ENCODE measurements around the gene KDM4C.

The KDM4C gene

DNA sequence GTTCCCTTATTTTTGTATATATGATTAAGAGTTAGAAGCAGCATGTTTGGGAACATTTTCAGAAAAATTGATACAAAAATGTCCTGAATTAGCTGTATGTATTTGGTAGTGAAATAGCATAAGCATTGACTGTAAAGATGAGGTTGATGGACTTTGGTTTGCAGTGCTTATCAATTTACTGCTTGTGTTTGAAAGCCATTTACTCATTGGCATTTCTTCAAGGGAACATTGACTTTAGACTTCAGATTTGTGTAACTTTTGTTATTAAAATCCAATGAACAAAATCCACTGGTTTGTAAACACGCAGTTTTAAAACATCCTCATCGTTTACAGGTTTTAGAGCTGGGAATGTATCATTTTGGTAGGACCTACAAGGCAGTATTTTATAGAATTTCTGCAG lies 61.3 kb downstream of the KDM4C start:
- Histone ChIP-seq H3K4me1 (ENCODE audit: control insufficient read depth in 2 of 2, insufficient read depth in 2 of 2, low read length in 2 of 2) (peaks cover 0 to 22% of the 10 kb centered on the region in 2 donors), H3K36me3 (ENCODE audit: control insufficient read depth in 2 of 2, insufficient read depth in 2 of 2, low read length in 2 of 2) (peaks cover 10 to 13% of the 10 kb centered on the region in 2 donors), H3K27me3 (ENCODE audit: control insufficient read depth in 2 of 2, insufficient read depth in 2 of 2, low read length in 2 of 2) (no peaks in the 10 kb centered on the region), H3K9me3 (ENCODE audit: control insufficient read depth in 2 of 2, low read length in 2 of 2) (no peaks in the 10 kb centered on the region), H3K27ac (ENCODE audit: low read depth in 2 of 2, low read length in 2 of 2) (no peak overlapping the region), H3K9ac (ENCODE audit: low read depth in 1 of 2, low read length in 2 of 2) (no peak overlapping the region), H3K4me3 (ENCODE audit: low read length in 2 of 2) (no peak overlapping the region)

DNA sequence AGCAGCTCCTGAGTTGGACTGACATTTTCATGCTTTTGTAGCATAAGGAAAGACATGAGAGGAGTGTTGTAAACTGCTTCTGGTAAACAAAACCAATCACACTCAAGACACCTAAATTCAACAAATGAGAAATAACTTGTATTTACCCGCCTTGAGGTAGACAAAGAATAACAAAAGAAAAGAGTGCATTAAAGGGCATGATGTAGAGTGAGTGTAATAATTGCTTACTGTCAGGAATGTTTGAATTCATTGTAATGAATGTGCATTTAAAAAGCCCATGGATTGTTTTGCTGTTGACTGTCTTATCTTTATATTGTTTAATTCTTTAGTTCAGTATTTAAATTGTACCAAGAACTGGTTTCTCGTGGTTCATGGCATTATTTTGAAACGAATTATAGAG lies 61.8 kb downstream of the KDM4C start:
- H3K27ac ChIP-seq (ENCODE audit: low read depth in 2 of 2, low read length in 2 of 2): no peak overlapping the region
- H3K4me3 ChIP-seq (ENCODE audit: low read length in 2 of 2): no peak overlapping the region
- H3K9ac ChIP-seq (ENCODE audit: low read depth in 1 of 2, low read length in 2 of 2): no peak overlapping the region
- no peaks in the 10 kb centered on the region for H3K27me3 ChIP-seq (ENCODE audit: control insufficient read depth in 2 of 2, insufficient read depth in 2 of 2, low read length in 2 of 2)
- H3K9me3 ChIP-seq (ENCODE audit: control insufficient read depth in 2 of 2, low read length in 2 of 2): no peaks in the 10 kb centered on the region
- peaks cover 0 to 22% of the 10 kb centered on the region in 2 donors for H3K4me1 ChIP-seq (ENCODE audit: control insufficient read depth in 2 of 2, insufficient read depth in 2 of 2, low read length in 2 of 2)
- H3K36me3 ChIP-seq (ENCODE audit: control insufficient read depth in 2 of 2, insufficient read depth in 2 of 2, low read length in 2 of 2): peaks cover 10 to 13% of the 10 kb centered on the region in 2 donors

DNA sequence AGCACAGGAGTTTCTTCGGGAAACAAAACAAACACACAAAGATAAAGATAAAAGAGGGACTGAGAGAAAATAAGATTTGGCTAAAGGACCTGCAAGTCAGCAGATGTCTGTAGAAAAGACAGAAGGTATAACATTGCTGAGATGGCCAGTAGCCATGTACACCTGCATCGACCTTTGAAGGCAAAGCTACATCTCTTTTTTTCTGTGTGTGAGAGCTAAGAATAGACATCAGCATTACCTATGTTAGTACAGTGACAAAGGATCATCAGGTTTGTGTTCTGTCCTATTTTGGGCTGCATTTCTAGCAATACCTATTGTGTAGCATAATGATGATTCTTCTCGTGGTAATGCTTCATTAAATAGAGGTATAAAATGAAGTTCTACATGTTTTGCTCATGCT lies 64.9 kb downstream of the KDM4C start:
- peaks cover 8 to 13% of the 10 kb centered on the region in 2 donors for H3K36me3 ChIP-seq (ENCODE audit: control insufficient read depth in 2 of 2, insufficient read depth in 2 of 2, low read length in 2 of 2)
- no peak overlapping the region for H3K9ac ChIP-seq (ENCODE audit: low read depth in 1 of 2, low read length in 2 of 2)

DNA sequence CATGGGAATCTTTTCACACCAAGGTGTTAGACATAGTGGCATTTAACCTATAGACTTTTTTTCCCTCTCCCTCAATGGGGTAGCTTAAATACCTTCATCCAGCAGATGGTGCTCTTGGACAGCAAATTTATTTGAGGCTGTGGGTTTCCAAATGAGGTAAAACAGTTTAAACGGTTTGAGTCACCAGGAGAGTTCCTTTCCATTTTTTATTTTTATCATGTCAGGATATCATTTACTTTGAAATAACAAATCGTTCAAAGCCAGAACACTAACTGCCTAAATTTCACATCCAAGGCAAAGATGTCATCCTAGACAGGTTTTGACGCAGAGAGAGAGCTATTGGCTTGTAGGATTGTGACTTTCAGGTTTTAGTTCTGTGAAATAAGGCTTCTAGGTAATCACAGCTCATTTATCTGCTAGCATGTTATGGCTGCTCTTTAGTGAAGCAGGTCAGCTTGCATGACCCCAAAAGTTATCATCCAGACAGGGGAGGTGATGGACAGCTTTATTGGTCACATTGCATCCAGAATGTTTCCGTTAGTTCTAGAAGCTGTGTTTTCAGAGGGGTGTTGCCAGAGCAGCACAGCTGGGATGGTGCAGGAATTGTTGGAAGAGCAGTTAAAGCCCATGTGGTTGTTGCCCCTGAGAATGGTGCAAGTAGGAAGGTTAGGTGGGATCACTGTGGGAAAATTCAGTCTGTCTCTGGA lies 69.8 kb downstream of the KDM4C start:
- H3K9me3 ChIP-seq (ENCODE audit: control insufficient read depth in 2 of 2, low read length in 2 of 2): no peaks in the 10 kb centered on the region
- no peaks in the 10 kb centered on the region for H3K4me1 ChIP-seq (ENCODE audit: control insufficient read depth in 2 of 2, insufficient read depth in 2 of 2, low read length in 2 of 2)
- H3K27ac ChIP-seq (ENCODE audit: low read depth in 2 of 2, low read length in 2 of 2): no peak overlapping the region
- peaks cover 13 to 17% of the 10 kb centered on the region in 2 donors for H3K36me3 ChIP-seq (ENCODE audit: control insufficient read depth in 2 of 2, insufficient read depth in 2 of 2, low read length in 2 of 2)
- H3K9ac ChIP-seq (ENCODE audit: low read depth in 1 of 2, low read length in 2 of 2): no peak overlapping the region
- H3K27me3 ChIP-seq (ENCODE audit: control insufficient read depth in 2 of 2, insufficient read depth in 2 of 2, low read length in 2 of 2): no peaks in the 10 kb centered on the region
- H3K4me3 ChIP-seq (ENCODE audit: low read length in 2 of 2): no peak overlapping the region

More for the DNA sequence above, 64.9 kb downstream of the KDM4C start:
- Histone ChIP-seq H3K4me3 (ENCODE audit: low read length in 2 of 2) (no peak overlapping the region), H3K27ac (ENCODE audit: low read depth in 2 of 2, low read length in 2 of 2) (no peak overlapping the region), H3K27me3 (ENCODE audit: control insufficient read depth in 2 of 2, insufficient read depth in 2 of 2, low read length in 2 of 2) (no peaks in the 10 kb centered on the region), H3K4me1 (ENCODE audit: control insufficient read depth in 2 of 2, insufficient read depth in 2 of 2, low read length in 2 of 2) (peaks cover 0 to 20% of the 10 kb centered on the region in 2 donors), H3K9me3 (ENCODE audit: control insufficient read depth in 2 of 2, low read length in 2 of 2) (no peaks in the 10 kb centered on the region)

DNA sequence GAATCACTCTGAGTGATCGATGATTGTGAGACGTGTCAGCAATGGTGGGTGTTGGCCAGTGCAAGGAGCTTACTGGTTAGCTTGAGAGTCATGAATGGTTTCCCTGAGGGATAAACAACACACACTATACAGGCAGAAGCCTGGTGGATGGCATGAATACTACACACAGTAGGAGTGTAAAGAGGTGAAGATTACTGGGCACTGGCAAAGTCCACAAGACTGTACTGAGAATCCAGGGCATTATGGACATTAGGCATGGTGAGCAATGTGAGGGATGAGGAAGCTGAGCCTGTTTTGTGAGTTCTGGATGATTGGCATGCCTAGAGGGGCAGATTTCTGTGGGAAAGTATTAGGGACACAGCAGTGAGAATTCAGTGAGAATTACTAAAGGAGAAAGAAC lies 71.3 kb downstream of the KDM4C start:
- H3K36me3 ChIP-seq (ENCODE audit: control insufficient read depth in 2 of 2, insufficient read depth in 2 of 2, low read length in 2 of 2): peaks cover 5 to 9% of the 10 kb centered on the region in 2 donors
- H3K9ac ChIP-seq (ENCODE audit: low read depth in 1 of 2, low read length in 2 of 2): no peak overlapping the region
- no peaks in the 10 kb centered on the region for H3K9me3 ChIP-seq (ENCODE audit: control insufficient read depth in 2 of 2, low read length in 2 of 2)
- no peaks in the 10 kb centered on the region for H3K4me1 ChIP-seq (ENCODE audit: control insufficient read depth in 2 of 2, insufficient read depth in 2 of 2, low read length in 2 of 2)
- H3K27me3 ChIP-seq (ENCODE audit: control insufficient read depth in 2 of 2, insufficient read depth in 2 of 2, low read length in 2 of 2): no peaks in the 10 kb centered on the region
- no peak overlapping the region for H3K27ac ChIP-seq (ENCODE audit: low read depth in 2 of 2, low read length in 2 of 2)
- no peak overlapping the region for H3K4me3 ChIP-seq (ENCODE audit: low read length in 2 of 2)

DNA sequence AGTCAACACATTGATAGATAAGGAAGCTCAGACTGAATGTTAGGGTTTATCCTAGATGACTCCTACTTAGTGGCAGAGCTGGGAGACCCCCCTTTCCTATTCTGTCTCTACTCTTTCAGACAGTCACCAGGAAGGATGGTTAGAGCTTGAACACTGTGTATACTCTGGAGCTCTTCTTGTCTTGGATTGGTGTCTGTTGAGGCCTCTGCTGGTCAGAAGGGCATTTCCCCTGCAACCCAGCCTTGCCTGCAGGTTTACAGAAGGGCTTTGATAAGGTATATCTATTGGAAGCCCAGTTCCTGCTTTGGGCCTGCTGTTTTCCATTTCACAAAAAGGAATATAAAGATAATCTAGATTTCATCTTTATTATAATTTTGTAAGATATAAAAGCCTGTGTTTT lies 71.8 kb downstream of the KDM4C start:
- H3K27me3 ChIP-seq (ENCODE audit: control insufficient read depth in 2 of 2, insufficient read depth in 2 of 2, low read length in 2 of 2): no peaks in the 10 kb centered on the region
- no peaks in the 10 kb centered on the region for H3K4me1 ChIP-seq (ENCODE audit: control insufficient read depth in 2 of 2, insufficient read depth in 2 of 2, low read length in 2 of 2)
- H3K36me3 ChIP-seq (ENCODE audit: control insufficient read depth in 2 of 2, insufficient read depth in 2 of 2, low read length in 2 of 2): peaks cover 7 to 13% of the 10 kb centered on the region in 2 donors
- no peak overlapping the region for H3K9ac ChIP-seq (ENCODE audit: low read depth in 1 of 2, low read length in 2 of 2)
- no peak overlapping the region for H3K27ac ChIP-seq (ENCODE audit: low read depth in 2 of 2, low read length in 2 of 2)
- no peak overlapping the region for H3K4me3 ChIP-seq (ENCODE audit: low read length in 2 of 2)
- no peaks in the 10 kb centered on the region for H3K9me3 ChIP-seq (ENCODE audit: control insufficient read depth in 2 of 2, low read length in 2 of 2)

DNA sequence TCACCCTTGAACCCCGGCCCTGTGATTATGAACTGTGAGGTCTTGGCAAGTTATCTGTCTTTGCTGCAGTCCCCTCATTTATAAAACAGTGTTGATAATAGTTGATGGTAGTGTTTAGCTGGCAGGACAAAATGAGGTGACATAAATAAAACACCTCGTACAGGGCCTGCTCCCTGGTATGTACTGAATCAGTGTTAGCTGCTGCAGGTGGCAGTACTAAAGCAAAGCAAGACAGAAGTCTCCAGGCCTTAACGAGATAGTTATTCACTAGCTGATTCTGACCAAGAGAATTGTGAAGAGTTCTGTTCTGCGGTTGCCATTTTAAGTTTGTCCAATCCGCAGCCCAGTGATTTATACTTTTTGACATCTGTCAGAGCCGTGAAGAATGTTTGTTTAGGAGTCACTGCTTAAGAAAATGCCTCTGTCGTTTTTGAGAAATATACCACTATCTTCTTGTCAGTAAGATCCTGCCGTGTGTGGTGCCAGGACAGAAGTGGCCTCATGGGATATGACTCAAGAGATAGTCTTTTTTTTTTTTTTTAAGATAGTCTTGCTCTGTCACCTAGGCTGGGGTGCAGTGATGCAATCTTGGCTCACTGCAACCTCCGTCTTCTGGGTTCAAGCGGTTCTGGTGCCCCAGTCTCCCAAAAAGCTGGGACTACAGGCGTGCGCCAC lies 75.9 kb downstream of the KDM4C start:
- no peak overlapping the region for H3K27ac ChIP-seq (ENCODE audit: low read depth in 2 of 2, low read length in 2 of 2)
- no peak overlapping the region for H3K4me3 ChIP-seq (ENCODE audit: low read length in 2 of 2)
- H3K9me3 ChIP-seq (ENCODE audit: control insufficient read depth in 2 of 2, low read length in 2 of 2): no peaks in the 10 kb centered on the region
- H3K27me3 ChIP-seq (ENCODE audit: control insufficient read depth in 2 of 2, insufficient read depth in 2 of 2, low read length in 2 of 2): no peaks in the 10 kb centered on the region
- peaks cover 12 to 21% of the 10 kb centered on the region in 2 donors for H3K36me3 ChIP-seq (ENCODE audit: control insufficient read depth in 2 of 2, insufficient read depth in 2 of 2, low read length in 2 of 2)
- H3K4me1 ChIP-seq (ENCODE audit: control insufficient read depth in 2 of 2, insufficient read depth in 2 of 2, low read length in 2 of 2): no peaks in the 10 kb centered on the region
- no peak overlapping the region for H3K9ac ChIP-seq (ENCODE audit: low read depth in 1 of 2, low read length in 2 of 2)

DNA sequence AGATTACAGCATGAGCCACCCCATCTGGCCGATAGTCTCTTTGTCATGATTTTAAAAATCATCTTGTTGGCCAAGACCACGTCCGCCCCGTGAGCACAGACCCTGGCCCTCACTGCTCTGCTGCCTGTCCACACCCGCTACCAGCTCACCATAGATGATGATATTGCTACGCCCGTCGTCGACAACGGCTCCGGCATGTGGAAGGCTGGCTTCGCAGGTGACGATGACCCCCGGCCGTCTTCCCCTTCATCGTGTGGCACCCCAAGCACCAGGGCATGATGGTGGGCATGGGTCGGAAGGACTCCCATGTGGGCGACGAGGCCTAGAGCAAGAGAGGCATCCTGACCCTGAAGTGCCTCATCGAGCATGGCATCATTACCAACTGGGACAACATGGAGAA lies 76.5 kb downstream of the KDM4C start:
- Histone ChIP-seq H3K27me3 (ENCODE audit: control insufficient read depth in 2 of 2, insufficient read depth in 2 of 2, low read length in 2 of 2) (no peaks in the 10 kb centered on the region), H3K4me3 (ENCODE audit: low read length in 2 of 2) (no peak overlapping the region), H3K36me3 (ENCODE audit: control insufficient read depth in 2 of 2, insufficient read depth in 2 of 2, low read length in 2 of 2) (peaks cover 12 to 17% of the 10 kb centered on the region in 2 donors), H3K4me1 (ENCODE audit: control insufficient read depth in 2 of 2, insufficient read depth in 2 of 2, low read length in 2 of 2) (no peaks in the 10 kb centered on the region), H3K27ac (ENCODE audit: low read depth in 2 of 2, low read length in 2 of 2) (no peak overlapping the region), H3K9ac (ENCODE audit: low read depth in 1 of 2, low read length in 2 of 2) (no peak overlapping the region), H3K9me3 (ENCODE audit: control insufficient read depth in 2 of 2, low read length in 2 of 2) (no peaks in the 10 kb centered on the region)

DNA sequence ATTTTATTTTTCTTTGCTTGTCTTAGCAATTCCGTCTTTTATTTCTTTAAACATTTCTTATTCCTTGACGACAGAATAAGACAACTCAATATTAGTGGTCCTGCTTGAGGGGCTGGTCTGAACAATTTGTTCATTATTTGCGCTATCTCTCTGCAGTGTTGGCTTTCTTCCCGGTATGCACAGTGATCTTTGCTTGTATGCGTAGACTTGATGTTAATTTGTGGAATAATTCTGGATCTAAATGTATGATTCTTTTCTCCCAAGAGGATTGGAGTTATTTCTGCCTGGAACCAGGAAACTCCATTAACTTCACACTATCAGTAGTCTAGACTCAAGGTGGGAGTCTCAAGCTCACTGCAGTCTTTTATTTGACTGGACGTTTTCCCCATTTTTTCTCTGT lies 80.4 kb downstream of the KDM4C start:
- Histone ChIP-seq H3K4me1 (ENCODE audit: control insufficient read depth in 2 of 2, insufficient read depth in 2 of 2, low read length in 2 of 2) (no peaks in the 10 kb centered on the region), H3K27me3 (ENCODE audit: control insufficient read depth in 2 of 2, insufficient read depth in 2 of 2, low read length in 2 of 2) (no peaks in the 10 kb centered on the region), H3K27ac (ENCODE audit: low read depth in 2 of 2, low read length in 2 of 2) (no peak overlapping the region), H3K9ac (ENCODE audit: low read depth in 1 of 2, low read length in 2 of 2) (no peak overlapping the region), H3K9me3 (ENCODE audit: control insufficient read depth in 2 of 2, low read length in 2 of 2) (no peaks in the 10 kb centered on the region), H3K36me3 (ENCODE audit: control insufficient read depth in 2 of 2, insufficient read depth in 2 of 2, low read length in 2 of 2) (peaks cover 12% of the 10 kb centered on the region in 2 donors), H3K4me3 (ENCODE audit: low read length in 2 of 2) (no peak overlapping the region)

DNA sequence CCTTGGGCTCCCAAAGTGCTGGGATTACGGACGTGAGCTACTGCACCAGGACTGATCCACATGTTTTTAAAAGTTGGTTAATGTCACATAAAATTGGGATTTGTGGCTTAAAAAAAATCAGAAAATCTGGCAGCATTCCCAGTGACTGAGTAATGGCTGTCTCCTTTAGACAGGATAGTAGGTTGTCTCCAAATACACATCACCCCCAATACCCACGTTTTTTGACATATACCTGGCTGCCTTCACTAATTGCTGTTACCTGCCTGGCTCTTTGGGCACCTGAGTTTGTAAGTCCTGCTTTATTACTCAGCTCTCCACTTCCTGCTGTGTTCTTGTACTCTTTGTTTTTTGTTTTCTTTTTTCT lies 84.8 kb downstream of the KDM4C start:
- Histone ChIP-seq H3K27me3 (ENCODE audit: control insufficient read depth in 2 of 2, insufficient read depth in 2 of 2, low read length in 2 of 2) (no peaks in the 10 kb centered on the region), H3K4me3 (ENCODE audit: low read length in 2 of 2) (no peak overlapping the region), H3K9me3 (ENCODE audit: control insufficient read depth in 2 of 2, low read length in 2 of 2) (no peaks in the 10 kb centered on the region), H3K27ac (ENCODE audit: low read depth in 2 of 2, low read length in 2 of 2) (no peak overlapping the region), H3K9ac (ENCODE audit: low read depth in 1 of 2, low read length in 2 of 2) (no peak overlapping the region), H3K4me1 (ENCODE audit: control insufficient read depth in 2 of 2, insufficient read depth in 2 of 2, low read length in 2 of 2) (no peaks in the 10 kb centered on the region), H3K36me3 (ENCODE audit: control insufficient read depth in 2 of 2, insufficient read depth in 2 of 2, low read length in 2 of 2) (peaks cover 0 to 3% of the 10 kb centered on the region in 2 donors)

Data from mucosa of rectum (tissue), 2 donors.